Mesenchymal stem cell (in vitro differentiated cells and primary cell): ENCODE data around the gene CCL4.
"Not testable (repeated sequence)": the region's sequence is repeated elsewhere in the genome, so short reads cannot be mapped to it uniquely, and the experiment has no call there.

ENCODE experiments used
- DNase-seq: peaks from one replicate; pipeline ENCODE4 v3.0.0-alpha.2; 2013
- H2AFZ ChIP-seq: one replicate; pipeline ENCODE4 v1.6.1; 2013; ENCODE audit warnings: low read depth, mild to moderate bottlenecking, control low read depth, inconsistent platforms, low read length, moderate library complexity
- H2AK5ac ChIP-seq: 2 replicates; pipeline ENCODE4 v1.6.1; 2013; ENCODE audit warnings: low read length, moderate library complexity, mild to moderate bottlenecking, inconsistent platforms; ENCODE audit not compliant: severe bottlenecking
- H2BK120ac ChIP-seq: one replicate; pipeline ENCODE4 v1.6.1; 2013; ENCODE audit warnings: low read depth, mild to moderate bottlenecking, inconsistent platforms, low read length, moderate library complexity
- H2BK12ac ChIP-seq, 2 experiments: one replicate each; pipeline ENCODE4 v1.6.1; 2013; ENCODE audit warnings: inconsistent platforms in 2 of 2, low read length in 2 of 2, mild to moderate bottlenecking in 2 of 2, moderate library complexity in 2 of 2, control low read depth in 1 of 2
- H2BK15ac ChIP-seq: one replicate; pipeline ENCODE4 v1.6.1; 2013; ENCODE audit warnings: mild to moderate bottlenecking, low read depth, inconsistent platforms; ENCODE audit not compliant: poor library complexity, severe bottlenecking
- H2BK5ac ChIP-seq: 2 replicates; pipeline ENCODE4 v1.6.1; 2013; ENCODE audit warnings: low read depth, mild to moderate bottlenecking, low read length, control low read depth, inconsistent platforms; ENCODE audit not compliant: poor library complexity, severe bottlenecking
- H3K14ac ChIP-seq, 2 experiments: one replicate each; pipeline ENCODE4 v1.6.1; 2013; ENCODE audit warnings: inconsistent platforms in 2 of 2, low read length in 2 of 2, control low read depth in 1 of 2, mild to moderate bottlenecking in 1 of 2, moderate library complexity in 1 of 2
- H3K18ac ChIP-seq, 2 experiments: one replicate each; pipeline ENCODE4 v1.6.1; 2013; ENCODE audit warnings: inconsistent platforms in 2 of 2, low read length in 2 of 2, control low read depth in 1 of 2, low read depth in 1 of 2, mild to moderate bottlenecking in 1 of 2
- H3K23ac ChIP-seq, 2 experiments: one replicate each; pipeline ENCODE4 v1.6.1; 2013; ENCODE audit warnings: inconsistent platforms in 2 of 2, low read length in 2 of 2, mild to moderate bottlenecking in 2 of 2, moderate library complexity in 2 of 2, control low read depth in 1 of 2
- H3K27ac ChIP-seq: 2 replicates; pipeline ENCODE4 v1.5.1; 2013; ENCODE audit warnings: mild to moderate bottlenecking, moderate library complexity, low read length, control low read depth, inconsistent platforms; ENCODE audit not compliant: poor library complexity, severe bottlenecking
- H3K27me3 ChIP-seq, 2 experiments: 2 replicates each; pipeline versions ENCODE4 v1.6.1 to v1.7.0; 2013; ENCODE audit warnings: low read length in 2 of 2, mild to moderate bottlenecking in 2 of 2, moderate library complexity in 2 of 2, control low read depth in 1 of 2, inconsistent platforms in 1 of 2; ENCODE audit not compliant: control insufficient read depth in 1 of 2, insufficient read depth in 1 of 2
- H3K36me3 ChIP-seq, 2 experiments: 2 replicates each; pipeline versions ENCODE4 v1.6.1 to v1.7.0; 2013; ENCODE audit warnings: low read length in 2 of 2, control low read depth in 1 of 2, inconsistent platforms in 1 of 2, low read depth in 1 of 2, mild to moderate bottlenecking in 1 of 2; ENCODE audit not compliant: insufficient read depth in 2 of 2, control insufficient read depth in 1 of 2
- H3K4ac ChIP-seq, 2 experiments: one replicate each; pipeline ENCODE4 v1.6.1; 2013; ENCODE audit warnings: inconsistent platforms in 2 of 2, low read length in 2 of 2, mild to moderate bottlenecking in 2 of 2, moderate library complexity in 2 of 2, control low read depth in 1 of 2, low read depth in 1 of 2
- H3K4me1 ChIP-seq: 2 replicates; pipeline ENCODE4 v1.6.1; 2013; ENCODE audit warnings: low read depth, low read length, control low read depth; ENCODE audit not compliant: control insufficient read depth, insufficient read depth
- H3K4me2 ChIP-seq: 2 replicates; pipeline ENCODE4 v1.6.1; 2013; ENCODE audit warnings: low read length, mild to moderate bottlenecking, inconsistent platforms; ENCODE audit not compliant: poor library complexity, severe bottlenecking
- H3K4me3 ChIP-seq, 2 experiments: 2 replicates each; pipeline versions ENCODE4 v1.5.1 to v1.7.0; 2013; ENCODE audit warnings: low read length in 2 of 2, mild to moderate bottlenecking in 2 of 2, control low read depth in 1 of 2, low read depth in 1 of 2; ENCODE audit not compliant: insufficient read depth in 1 of 2
- H3K79me1 ChIP-seq: replicated peaks from 2 replicates; pipeline ENCODE4 v1.6.1; 2013; ENCODE audit warnings: mild to moderate bottlenecking, control low read depth, low read length, inconsistent platforms; ENCODE audit not compliant: poor library complexity, severe bottlenecking
- H3K9ac ChIP-seq: 2 replicates; pipeline ENCODE4 v1.7.0; 2013; ENCODE audit warnings: mild to moderate bottlenecking, low read length, moderate library complexity
- H3K9me3 ChIP-seq: 2 replicates; pipeline ENCODE4 v1.7.0; 2013; ENCODE audit warnings: mild to moderate bottlenecking, low read length; ENCODE audit not compliant: control insufficient read depth
- H4K8ac ChIP-seq: one replicate; pipeline ENCODE4 v1.6.1; 2013; ENCODE audit warnings: inconsistent platforms, mild to moderate bottlenecking, low read length, moderate library complexity
- H4K91ac ChIP-seq: one replicate; pipeline ENCODE4 v1.6.1; 2013; ENCODE audit warnings: mild to moderate bottlenecking, low read length, inconsistent platforms
- WGBS: methylation state at CpG from one replicate; pipeline ENCODE4 v1.1.7; 2013; ENCODE audit warnings: mixed read lengths; 5-methylcytosine and 5-hydroxymethylcytosine counted together

CCL4 gene

DNA sequence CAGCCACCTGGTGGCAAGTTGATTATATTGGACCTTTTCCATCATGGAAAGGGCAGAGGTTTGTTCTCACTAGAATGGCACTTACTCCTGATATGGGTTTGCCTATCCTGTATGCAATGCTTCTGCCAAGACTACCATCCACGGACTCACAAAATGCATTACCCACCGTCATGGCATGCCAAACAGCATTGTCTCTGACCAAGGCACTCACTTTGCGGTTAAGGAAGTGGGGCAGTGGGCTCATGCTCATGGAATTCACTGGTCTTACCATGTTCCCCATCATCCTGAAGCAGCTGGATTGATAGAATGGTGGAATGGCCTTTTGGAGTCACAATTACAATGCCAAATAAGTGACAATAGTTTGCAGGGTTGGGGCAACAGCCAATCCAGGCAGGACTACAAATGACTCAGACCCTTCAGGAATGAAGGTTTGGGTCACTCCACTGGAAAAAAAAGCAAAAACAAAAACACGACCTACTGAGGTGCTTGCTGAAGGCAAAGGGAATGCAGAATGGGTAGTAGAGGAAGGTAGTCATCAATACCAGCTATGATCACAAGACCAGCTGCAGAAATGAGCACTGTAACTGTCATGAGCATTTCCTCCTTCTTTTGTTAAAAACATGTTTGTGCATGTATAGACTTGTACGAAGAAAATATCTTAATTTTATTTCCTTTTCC, 11.5 kb downstream of the CCL4 start:
- H3K27ac ChIP-seq, H3K9me3 ChIP-seq, H3K18ac ChIP-seq, H3K4me3 ChIP-seq, H4K91ac ChIP-seq, H3K79me1 ChIP-seq, H3K4me1 ChIP-seq, H3K4ac ChIP-seq, H3K27me3 ChIP-seq, H2BK120ac ChIP-seq, H2BK12ac ChIP-seq, H4K8ac ChIP-seq, H3K23ac ChIP-seq, H3K14ac ChIP-seq, H3K4me2 ChIP-seq, H2AK5ac ChIP-seq, H3K36me3 ChIP-seq, H2AFZ ChIP-seq, H2BK5ac ChIP-seq, H2BK15ac ChIP-seq, DNase-seq, H3K9ac ChIP-seq: not testable (repeated sequence)
- 90% methylated on average over 3 of the region's 5 CpGs for WGBS

DNA sequence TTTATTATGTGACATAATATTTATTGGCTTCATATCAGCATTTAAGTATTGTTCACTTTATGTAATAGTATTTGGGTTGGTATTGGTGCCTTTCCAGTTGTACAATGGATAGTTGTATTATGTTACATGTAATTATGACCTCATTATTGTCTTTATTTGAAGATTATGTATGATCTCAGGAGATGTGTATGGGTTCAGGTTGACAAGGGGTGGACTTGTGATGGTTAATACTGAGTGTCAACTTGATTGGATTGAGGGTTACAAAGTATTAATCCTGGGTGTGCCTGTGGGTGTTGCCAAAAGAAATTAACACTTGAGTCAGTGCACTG, 12.0 kb downstream of the CCL4 start:
- not testable (repeated sequence) for H3K4ac ChIP-seq, H3K23ac ChIP-seq, H3K14ac ChIP-seq, H3K18ac ChIP-seq, H3K4me1 ChIP-seq, H3K36me3 ChIP-seq, H2BK5ac ChIP-seq, H2BK12ac ChIP-seq, DNase-seq, H3K4me2 ChIP-seq, H2AFZ ChIP-seq, H3K79me1 ChIP-seq, H2BK120ac ChIP-seq, H4K91ac ChIP-seq, H3K4me3 ChIP-seq, H3K9me3 ChIP-seq, H3K27me3 ChIP-seq, H3K27ac ChIP-seq, H4K8ac ChIP-seq, H2BK15ac ChIP-seq, H3K9ac ChIP-seq, H2AK5ac ChIP-seq

DNA sequence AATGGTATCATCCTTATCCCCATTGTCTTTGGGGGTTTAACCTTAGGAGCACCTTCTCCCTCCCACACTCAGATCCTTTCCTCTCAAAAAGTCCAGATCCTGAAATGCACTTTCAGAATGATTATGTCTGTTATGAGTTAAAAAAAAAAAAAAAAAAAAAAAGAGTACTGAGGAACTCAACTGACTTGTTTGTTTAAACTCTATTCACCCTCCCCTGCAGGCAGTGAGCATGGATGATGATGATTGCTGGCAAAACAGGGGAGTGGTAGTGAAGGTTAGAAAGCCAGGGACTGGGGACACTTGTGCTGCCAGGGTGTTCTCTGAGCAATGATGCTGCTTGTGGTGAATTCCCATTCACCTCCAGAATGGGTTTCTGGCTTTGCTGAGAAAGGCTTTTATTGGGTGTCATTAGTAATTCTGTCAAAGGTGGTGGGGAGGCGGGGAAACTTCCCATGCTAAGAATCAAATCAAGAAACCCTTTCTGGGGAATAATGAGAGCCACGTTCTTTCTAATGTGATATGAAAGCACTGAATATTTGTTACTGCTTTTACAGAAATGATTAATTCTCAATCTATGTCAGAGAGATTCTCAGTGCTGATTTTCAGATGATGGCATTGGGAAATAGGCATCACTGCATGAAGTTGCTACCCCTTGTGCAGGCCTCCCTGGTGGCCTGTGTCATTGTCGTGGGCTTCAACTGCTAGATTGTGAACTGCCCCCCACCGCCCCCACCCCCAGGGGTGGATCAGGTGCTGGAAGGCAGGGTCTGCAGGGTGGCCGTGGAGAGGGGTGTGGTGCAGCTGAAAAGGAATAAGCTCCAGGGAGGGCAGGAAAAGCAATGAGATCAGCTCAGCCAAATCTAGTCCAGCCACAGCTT, 14.1 kb downstream of the CCL4 start:
- no peak overlapping the region for H2AK5ac ChIP-seq
- H2BK5ac ChIP-seq = no peak overlapping the region
- H2BK120ac ChIP-seq = no peak overlapping the region
- no peak overlapping the region for H3K4me2 ChIP-seq
- H3K9me3 ChIP-seq = peaks cover 1% of the 10 kb centered on the region
- H3K4ac ChIP-seq = no peak overlapping the region
- H3K79me1 ChIP-seq = no peaks in the 10 kb centered on the region
- H2BK15ac ChIP-seq = no peak overlapping the region
- H3K4me3 ChIP-seq = no peak overlapping the region
- no peak overlapping the region for H2AFZ ChIP-seq
- H3K18ac ChIP-seq = no peak overlapping the region
- peaks cover 0 to 5% of the 10 kb centered on the region in 2 experiments for H3K27me3 ChIP-seq
- H3K36me3 ChIP-seq = no peaks in the 10 kb centered on the region
- no peak overlapping the region for H3K9ac ChIP-seq
- no peaks in the 10 kb centered on the region for H3K4me1 ChIP-seq
- WGBS = 37% methylated on average over 2 of the region's 5 CpGs
- H4K8ac ChIP-seq = no peak overlapping the region
- H2BK12ac ChIP-seq = no peak overlapping the region
- H4K91ac ChIP-seq = no peak overlapping the region
- H3K23ac ChIP-seq = no peak overlapping the region
- no peak overlapping the region for H3K27ac ChIP-seq
- DNase-seq = no peak
- no peak overlapping the region for H3K14ac ChIP-seq

DNA sequence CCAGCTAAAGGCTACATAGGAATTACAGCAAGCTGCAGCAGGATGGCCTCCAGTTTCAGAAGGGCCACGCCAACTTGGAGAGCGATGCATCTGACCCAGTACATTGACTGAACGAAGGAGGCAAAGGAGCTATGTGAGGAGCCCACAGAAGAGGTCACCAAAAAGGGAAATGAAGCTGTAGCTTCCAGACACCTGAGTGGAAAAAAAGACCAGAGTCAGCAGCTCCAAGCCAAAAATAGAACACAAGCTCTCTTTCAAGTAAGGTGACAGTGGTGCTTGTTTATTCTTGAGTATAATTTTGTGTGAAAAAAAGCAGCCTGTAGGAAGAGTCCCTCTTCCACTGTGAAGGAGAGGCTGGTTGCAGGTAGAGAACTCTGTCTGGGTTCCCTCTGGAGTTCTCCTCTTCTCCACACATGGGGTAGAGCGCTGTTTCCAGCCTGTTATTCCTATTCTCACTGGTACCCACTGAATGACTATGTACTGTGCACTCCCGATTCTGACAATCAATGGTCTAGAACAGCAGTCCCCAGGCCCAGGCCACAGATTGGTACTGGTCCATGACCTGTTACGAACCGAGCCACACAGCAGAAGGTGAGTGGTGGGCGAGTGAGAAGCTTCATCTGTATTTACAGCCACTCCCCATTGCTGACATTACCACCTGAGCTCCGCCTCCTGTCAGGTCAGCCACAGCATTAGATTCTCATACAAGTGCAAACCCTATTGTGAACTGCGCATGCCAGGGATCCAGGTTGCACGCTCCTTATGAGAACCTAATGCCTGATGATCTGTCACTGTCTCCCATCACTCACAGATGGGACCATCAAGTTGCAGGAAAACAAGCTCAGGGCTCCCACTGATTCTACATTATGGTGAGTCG, 15.1 kb downstream of the CCL4 start:
- 82% methylated on average over 11 of the region's 12 CpGs for WGBS
- Histone ChIP-seq H3K36me3 (no peaks in the 10 kb centered on the region), H3K4ac (no peak overlapping the region), H3K4me1 (no peaks in the 10 kb centered on the region), H2BK120ac (no peak overlapping the region), H3K27me3 (peaks cover 0 to 5% of the 10 kb centered on the region in 2 experiments), H3K79me1 (no peaks in the 10 kb centered on the region), H3K23ac (no peak overlapping the region), H3K18ac (no peak overlapping the region), H3K4me2 (no peak overlapping the region), H2AK5ac (no peak overlapping the region), H2BK12ac (no peak overlapping the region), H3K27ac (no peak overlapping the region), H2BK5ac (no peak overlapping the region), H3K14ac (no peak overlapping the region), H2AFZ (no peak overlapping the region), H4K8ac (no peak overlapping the region), H2BK15ac (no peak overlapping the region), H3K9me3 (no peaks in the 10 kb centered on the region), H4K91ac (no peak overlapping the region), H3K9ac (no peak overlapping the region), H3K4me3 (no peak overlapping the region)
- DNase-seq = no peak
